Measurements from ENCODE around the gene TBC1D4. TPM values are rescaled to one million over a fixed set of nuclear protein-coding genes. Genes with fewer than 3 reads are reported as not detected.

TBC1D4 gene
- total RNA-seq, 4 donors from 2014 or later = 49.9 to 279 (median 211) TPM

GRCh38 chr13:75511051-75511625 is 29.2 kb upstream of the TBC1D4 start:
- Histone ChIP-seq H3K4me1 (no peaks in the 10 kb centered on the region), H3K9me3 (no peaks in the 10 kb centered on the region), H3K27me3 (no peaks in the 10 kb centered on the region), H3K36me3 (no peaks in the 10 kb centered on the region), H3K4me3 (no peak overlapping the region), H3K27ac (no peak overlapping the region)
- TF ChIP-seq POLR2A (IDR thresholded peaks at IDR 0.05) = no peak
- no peak for TF ChIP-seq CTCF (IDR thresholded peaks at IDR 0.05 in 4 of 5, conservative IDR thresholded peaks at IDR 0.05 in 1 of 5)
- in situ Hi-C loops (cut with MboI; ENCODE audit: low sequenced_read_pairs in 4 of 4) = no loop called here
- no peak for ATAC-seq
- DNase-seq = no peak
- intact Hi-C loops (cut with DNase I; ENCODE audit: low total_unique reads) = no loop called here

- no peak for DNase-seq
- intact Hi-C loops (cut with DNase I; ENCODE audit: low total_unique reads) = no loop called here
These were observed 26.1 kb upstream of the TBC1D4 start for GRCh38 chr13:75508002-75508548.

GRCh38 chr13:75507027-75508001 is 25.3 kb upstream of the TBC1D4 start:
- no peak for ATAC-seq
- no peak for TF ChIP-seq CTCF (IDR thresholded peaks at IDR 0.05 in 4 of 5, conservative IDR thresholded peaks at IDR 0.05 in 1 of 5)
- TF ChIP-seq POLR2A (IDR thresholded peaks at IDR 0.05) = no peak
- Histone ChIP-seq H3K4me1 (no peaks in the 10 kb centered on the region), H3K27ac (no peak overlapping the region), H3K36me3 (no peaks in the 10 kb centered on the region), H3K9me3 (no peaks in the 10 kb centered on the region), H3K4me3 (no peak overlapping the region), H3K27me3 (no peaks in the 10 kb centered on the region)
- intact Hi-C loops (cut with DNase I; ENCODE audit: low total_unique reads) = no loop called here
- DNase-seq = no peak
- in situ Hi-C loops (cut with MboI; ENCODE audit: low sequenced_read_pairs in 4 of 4) = no loop called here

More at GRCh38 chr13:75508002-75508548, 26.1 kb upstream of the TBC1D4 start:
- Histone ChIP-seq H3K27me3 (no peaks in the 10 kb centered on the region), H3K27ac (no peak overlapping the region), H3K9me3 (no peaks in the 10 kb centered on the region), H3K4me3 (no peak overlapping the region), H3K36me3 (no peaks in the 10 kb centered on the region), H3K4me1 (no peaks in the 10 kb centered on the region)
- TF ChIP-seq POLR2A (IDR thresholded peaks at IDR 0.05) (no peak), CTCF (IDR thresholded peaks at IDR 0.05 in 4 of 5, conservative IDR thresholded peaks at IDR 0.05 in 1 of 5) (no peak)
- no peak for ATAC-seq
- in situ Hi-C loops (cut with MboI; ENCODE audit: low sequenced_read_pairs in 4 of 4) = no loop called here

GRCh38 chr13:75506018-75506417 is 24.0 kb upstream of the TBC1D4 start:
- ATAC-seq = no peak
- H3K4me1 ChIP-seq = no peaks in the 10 kb centered on the region
- intact Hi-C loops (cut with DNase I; ENCODE audit: low total_unique reads) (no loop called here), in situ Hi-C loops (cut with MboI; ENCODE audit: low sequenced_read_pairs in 4 of 4) (no loop called here)
- no peaks in the 10 kb centered on the region for H3K9me3 ChIP-seq
- H3K27me3 ChIP-seq = no peaks in the 10 kb centered on the region
- no peak overlapping the region for H3K27ac ChIP-seq
- no peak for DNase-seq
- TF ChIP-seq POLR2A (IDR thresholded peaks at IDR 0.05) = no peak
- no peak for TF ChIP-seq CTCF (IDR thresholded peaks at IDR 0.05 in 4 of 5, conservative IDR thresholded peaks at IDR 0.05 in 1 of 5)
- no peaks in the 10 kb centered on the region for H3K36me3 ChIP-seq
- H3K4me3 ChIP-seq = no peak overlapping the region
